Anterior cingulate cortex (tissue), 58 donors: ENCODE measurements around the gene ABCB11.
"Not testable (repeated sequence)": the region's sequence is repeated elsewhere in the genome, so short reads cannot be mapped to it uniquely, and the experiment has no call there.

ENCODE experiments used
- DNase-seq, 58 donors: peaks; one replicate each; lab custom pipeline; 2025; lab: John Stamatoyannopoulos, UW

ABCB11 gene

GRCh38 chr2:169031202-169031601 is at the start of gene ABCB11:
ABCB11 (minus strand) TSS chr2:169031324; CDS start chr2:169018125, 13,199 bp downstream.
- DNase-seq, result no peak

GRCh38 chr2:169080250-169081069 is 49.3 kb upstream of the ABCB11 start:
- DNase-seq, result peak in 2 of 58 donors; percentile 1 to 15

GRCh38 chr2:169077674-169078240 is 46.6 kb upstream of the ABCB11 start:
- no peak for DNase-seq

GRCh38 chr2:169073963-169074751 is 43.0 kb upstream of the ABCB11 start:
- DNase-seq, result no peak

GRCh38 chr2:169073211-169073962 is 42.3 kb upstream of the ABCB11 start:
- DNase-seq, result no peak

GRCh38 chr2:169072163-169072925 is 41.2 kb upstream of the ABCB11 start:
- DNase-seq, result no peak

- DNase-seq, result no peak
Measured at GRCh38 chr2:169071455-169071854, 40.3 kb upstream of the ABCB11 start.

GRCh38 chr2:169069833-169070232 is 38.7 kb upstream of the ABCB11 start:
- no peak for DNase-seq

GRCh38 chr2:169069341-169069740 is 38.2 kb upstream of the ABCB11 start, which contains the start of gene DHRS9:
DHRS9 (plus strand) TSS chr2:169069563; CDS start chr2:169081582, 12,019 bp downstream.
- no peak for DNase-seq

- DNase-seq, result no peak
Measured at GRCh38 chr2:169066897-169067296, 35.8 kb upstream of the ABCB11 start.

- DNase-seq, result no peak
Measured at GRCh38 chr2:169065864-169066517, 34.9 kb upstream of the ABCB11 start.

GRCh38 chr2:169065422-169065821 is 34.3 kb upstream of the ABCB11 start:
- DNase-seq, result no peak

- DNase-seq, result not testable (repeated sequence)
Measured at GRCh38 chr2:169064199-169064598, 33.1 kb upstream of the ABCB11 start.

GRCh38 chr2:169054575-169054974 is 23.5 kb upstream of the ABCB11 start:
- DNase-seq, result not testable (repeated sequence)

- DNase-seq, result no peak
Measured at GRCh38 chr2:169050476-169051240, 19.5 kb upstream of the ABCB11 start.

- no peak for DNase-seq
Measured at GRCh38 chr2:169049142-169049541, 18.0 kb upstream of the ABCB11 start.

- no peak for DNase-seq
Measured at GRCh38 chr2:169047256-169048250, 16.4 kb upstream of the ABCB11 start.
